Measurements from ENCODE around the gene ABCC1. TPM values are rescaled to one million over a fixed set of nuclear protein-coding genes. Genes with fewer than 3 reads are reported as not detected.

ABCC1 gene
- total and polyA plus RNA-seq, 2 of the 8 experiments (the other 6 are each of a cell fraction or from before 2014, with no cell fraction given), result 42.6 to 66.8 TPM

DNA sequence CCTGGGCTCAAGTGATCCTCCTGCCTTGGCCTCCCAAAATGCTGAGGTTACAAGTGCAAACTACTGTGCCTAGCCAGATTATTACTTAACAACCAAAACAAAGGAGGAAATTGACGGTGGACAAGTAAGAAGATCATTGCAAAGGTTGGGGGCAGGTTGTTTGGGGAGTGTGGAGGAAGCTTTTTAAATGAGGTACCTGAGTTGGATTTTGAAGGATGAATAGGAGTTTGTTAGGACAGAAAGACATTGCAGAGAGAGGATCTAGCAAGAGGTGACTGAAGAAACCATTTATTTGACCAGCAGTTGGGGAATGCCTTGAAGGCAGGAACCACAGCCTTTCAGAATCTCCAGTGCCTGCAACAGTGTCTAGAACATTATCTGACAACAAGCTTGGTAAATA, 51.3 kb downstream of the ABCC1 start:
- CTCF ChIA-PET (ENCODE audit: partially characterized antibody), result interaction anchor here (0.7 to 1.2 kb wide), 2 partner anchors 111 to 126 kb away, joined by 4 to 6 read pairs; no protein-coding TSS in a partner anchor
- H3K27me3 ChIP-seq (replicated peaks in 1 of 4; ENCODE audit: control insufficient read depth in 3 of 4, extremely low read depth in 1 of 4, insufficient read depth in 3 of 4, low read length in 3 of 4), result no peaks in the 10 kb centered on the region
- no peak overlapping the region for H3K9ac ChIP-seq (replicated peaks in 1 of 4; ENCODE audit: extremely low read depth in 1 of 4, low read depth in 3 of 4, low read length in 3 of 4)
- H3K4me2 ChIP-seq (ENCODE audit: insufficient read depth in 1 of 2, low read depth in 2 of 2, low read length in 2 of 2), result no peak overlapping the region
- H3K36me3 ChIP-seq (ENCODE audit: control insufficient read depth in 2 of 4, insufficient read depth in 4 of 4, low read length in 3 of 4), result no peaks in the 10 kb centered on the region
- no peak overlapping the region for H3K14ac ChIP-seq (ENCODE audit: insufficient read length)
- H3K79me1 ChIP-seq (ENCODE audit: low read depth, low read length), result peaks cover 15% of the 10 kb centered on the region
- peaks cover 0 to 3% (median 0%) of the 10 kb centered on the region in 4 experiments; a peak in 2 of 7 replicates for H3K4me1 ChIP-seq (replicated peaks in 1 of 4; ENCODE audit: control insufficient read depth in 3 of 4, insufficient read depth in 4 of 4, low read length in 3 of 4)
- POLR2A ChIA-PET (ENCODE audit: partially characterized antibody), result interaction anchor here (0.7 to 1.1 kb wide), 3 partner anchors 9 to 126 kb away, joined by 3 read pairs; no protein-coding TSS in a partner anchor
- no peak overlapping the region for H3K18ac ChIP-seq (ENCODE audit: extremely low read depth, low read length)
- H3K23ac ChIP-seq (ENCODE audit: insufficient read length), result no peak overlapping the region
- no peak overlapping the region for H4K5ac ChIP-seq (ENCODE audit: insufficient read length, low read depth, low read length)
- H3K23me2 ChIP-seq (ENCODE audit: low read depth, low read length), result peaks cover 11% of the 10 kb centered on the region; the same call in 1 of the 2 replicates
- peaks cover 0 to 58% of the 10 kb centered on the region in 2 experiments; a peak in 2 of 4 replicates for H3K79me2 ChIP-seq (ENCODE audit: control insufficient read depth in 1 of 2, insufficient read depth in 2 of 2, low read length in 2 of 2)
- FAIRE-seq, result no peak
- H2BK120ac ChIP-seq (replicated peaks; ENCODE audit: low read depth, low read length), result no peak overlapping the region
- H3K9me3 ChIP-seq (ENCODE audit: insufficient read depth in 2 of 2, low read depth in 1 of 2, low read length in 1 of 2), result no peaks in the 10 kb centered on the region
- no peak overlapping the region for H3K4me3 ChIP-seq (ENCODE audit: extremely low read depth in 1 of 4, insufficient read depth in 2 of 4, low read depth in 3 of 4, low read length in 4 of 4)
- no peak overlapping the region for H3K56ac ChIP-seq (replicated peaks; ENCODE audit: insufficient read length, low read depth, low read length)
- no peak overlapping the region for H4K91ac ChIP-seq (replicated peaks; ENCODE audit: insufficient read length, low read length)
- H2BK15ac ChIP-seq (ENCODE audit: low read length), result no peak overlapping the region
- H3K27ac ChIP-seq (ENCODE audit: low read depth, low read length), result no peak overlapping the region
- no peak overlapping the region for H2BK5ac ChIP-seq (ENCODE audit: low read depth, low read length)
- no peak overlapping the region for H2BK12ac ChIP-seq (ENCODE audit: low read depth, low read length)
- no peak overlapping the region for H2AFZ ChIP-seq (ENCODE audit: low read length)
- 92% methylated on average over 1 of the region's 1 CpG; no CpG with 5 or more reads in 1 of the 2 experiments for WGBS, 2 experiments (ENCODE audit: extremely low coverage in 1 of 2, insufficient coverage in 1 of 2, insufficient read length in 1 of 2, insufficient replicate concordance in 2 of 2, low coverage in 1 of 2, low lambda C conversion rate in 2 of 2, missing lambda C conversion rate in 1 of 2)
- DNase-seq (ENCODE audit: low read depth in 1 of 2, low spot score in 2 of 2), result no peak
- TF ChIP-seq FOSL1 (IDR thresholded peaks at IDR 0.05; ENCODE audit: insufficient read depth, low read depth, low read length) (no peak), CBX5 (IDR thresholded peaks at IDR 0.05; ENCODE audit: low read depth, low read length) (no peak), CREB1 (IDR thresholded peaks at IDR 0.05) (no peak), RBBP5 (IDR thresholded peaks at IDR 0.05; ENCODE audit: borderline replicate concordance, low read depth, low read length) (no peak), RFX5 (IDR thresholded peaks at IDR 0.05; ENCODE audit: borderline replicate concordance, low read depth, low read length) (no peak), YY1 (IDR thresholded peaks at IDR 0.05; ENCODE audit: low read depth, low read length) (no peak), POLR2A (IDR thresholded peaks at IDR 0.05; ENCODE audit: control extremely low read depth in 1 of 2, low read depth in 2 of 2, low read length in 2 of 2) (no peak), ZNF274 (IDR thresholded peaks at IDR 0.05; ENCODE audit: borderline replicate concordance, extremely low read depth, low read length) (no peak), PHF8 (conservative IDR thresholded peaks at IDR 0.05; ENCODE audit: low read depth, low read length) (no peak), SRF (IDR thresholded peaks at IDR 0.05; ENCODE audit: low read depth, low read length) (no peak), TCF12 (IDR thresholded peaks at IDR 0.05; ENCODE audit: low read depth, low read length) (no peak), EP300 (IDR thresholded peaks at IDR 0.05; ENCODE audit: borderline replicate concordance in 1 of 2, low read depth in 2 of 2, low read length in 2 of 2) (no peak), CHD2 (IDR thresholded peaks at IDR 0.05; ENCODE audit: low read length) (no peak), HDAC6 (IDR thresholded peaks at IDR 0.05; ENCODE audit: low read depth, low read length) (no peak)
- H2AK5ac ChIP-seq (ENCODE audit: low read depth, low read length), result no peak overlapping the region
- no peak overlapping the region for H2BK20ac ChIP-seq (ENCODE audit: low read length)
- H4K20me1 ChIP-seq (replicated peaks in 1 of 2; ENCODE audit: control insufficient read depth in 1 of 2, insufficient read depth in 2 of 2, low read length in 2 of 2), result peaks cover 0 to 15% of the 10 kb centered on the region in 2 experiments
- no peak overlapping the region for H3K4ac ChIP-seq (replicated peaks; ENCODE audit: insufficient read length, low read depth, low read length)
- H4K8ac ChIP-seq (ENCODE audit: extremely low read depth, insufficient read depth, low read length), result no peak overlapping the region
